K562 (cell line): ENCODE measurements around the gene FYB1. TPM values are rescaled to one million over a fixed set of nuclear protein-coding genes. Genes with fewer than 3 reads are reported as not detected.

Experiments used
- ATF2 ChIP-seq: sonication (generic); formaldehyde crosslinking; IDR thresholded peaks from 2 replicates; pipeline ENCODE4 v1.8.1; 2022; ENCODE audit warnings: missing genetic modification reagents
- FOXJ2 ChIP-seq: fragments of 200-800 bp; sonication (Bioruptor generic); IDR thresholded peaks from 2 replicates; pipeline ENCODE4 v1.6.1; 2016; ENCODE audit warnings: missing genetic modification characterization, missing compliant biosample characterization
- HNRNPH1 ChIP-seq: fragments of 200-400 bp; formaldehyde crosslinking; optimal IDR thresholded peaks from 2 replicates; pipeline ENCODE3; 2017; ENCODE audit warnings: low read depth, mild to moderate bottlenecking, low read length, moderate library complexity
- MCM3 ChIP-seq: fragments of 450-650 bp; IDR thresholded peaks from 2 replicates; pipeline ENCODE4 v1.6.1; 2016
- PHB2 ChIP-seq: fragments of 450-650 bp; IDR thresholded peaks from 2 replicates; pipeline ENCODE4 v1.6.1; 2017; ENCODE audit warnings: low read depth
- PML ChIP-seq: IDR thresholded peaks from 2 replicates; pipeline ENCODE4 v1.6.1; 2012; ENCODE audit warnings: low read length, inconsistent platforms
- TAF9B ChIP-seq: fragments of 450-650 bp; IDR thresholded peaks from 2 replicates; pipeline ENCODE4 v1.6.1; 2018; ENCODE audit warnings: mild to moderate bottlenecking; ENCODE audit not compliant: partially characterized antibody
- TRIM28 ChIP-seq: fragments of 450-650 bp; IDR thresholded peaks from 2 replicates; pipeline ENCODE4 v1.6.1; 2017
- ZNF274 ChIP-seq: IDR thresholded peaks from 2 replicates; pipeline ENCODE4 v1.6.1; 2011; ENCODE audit warnings: low read depth, mild to moderate bottlenecking, low read length, moderate library complexity, borderline replicate concordance
- ZNF551 ChIP-seq: fragments of 250-450 bp; sonication (Bioruptor Pico); IDR thresholded peaks from 2 replicates; pipeline ENCODE4 v1.5.0; 2021; ENCODE audit warnings: mild to moderate bottlenecking, moderate library complexity
- ZNF766 ChIP-seq: fragments of 200-800 bp; sonication (Bioruptor generic); conservative IDR thresholded peaks from 2 replicates; pipeline ENCODE4 v1.6.1; 2016; ENCODE audit warnings: missing genetic modification characterization, missing compliant biosample characterization
- ZNF79 ChIP-seq: fragments of 250-450 bp; sonication (Bioruptor Pico); IDR thresholded peaks from 2 replicates; pipeline ENCODE4 v1.4.0; 2020; ENCODE audit warnings: low read depth, mild to moderate bottlenecking, moderate library complexity
- polyA plus RNA-seq, 8 experiments: library from polyadenylated mRNA; depleted of rRNA in 4 of 8; stranded (reverse) in 5 of 8; unstranded in 3 of 8; fragments of >200 nt; fragmentation: Nextera tagmentation in 2 of 8; fragmentation: Illumina TruSeq in 1 of 8; extraction: Ambion mirVana in 2 of 8; extraction: Trizol in 1 of 8; gene quantifications; 2 replicates each; pipeline versions ENCODE4 v1.2.1 to v1.2.3, GENCODE V29; 2011 to 2014; ENCODE audit warnings: inconsistent platforms in 1 of 8, missing spikeins in 1 of 8
- total RNA-seq, 7 experiments: library from RNA; depleted of rRNA in 6 of 7; stranded (reverse); fragments of >200 nt in 6 of 7; fragmentation: Illumina TruSeq in 2 of 7; extraction: Trizol in 2 of 7; gene quantifications; 2 replicates each; pipeline versions ENCODE4 v1.2.1 to v1.2.3, GENCODE V29; 2011 to 2021; ENCODE audit warnings: low replicate concordance in 1 of 7
- TF ChIP-seq, protein P1 (sequence below), 2 experiments: fragments of 450-650 bp; formaldehyde crosslinking in 1 of 2; IDR thresholded peaks; 2 replicates each; pipeline versions ENCODE4 v1.4.0 to v1.6.1; 2014 to 2020; ENCODE audit warnings: mild to moderate bottlenecking in 2 of 2, borderline replicate concordance in 1 of 2, low read depth in 1 of 2
- TF ChIP-seq, protein P2 (sequence below): fragments of 250-450 bp; sonication (Bioruptor Pico); IDR thresholded peaks from 2 replicates; pipeline ENCODE4 v1.5.0; 2020; ENCODE audit warnings: mild to moderate bottlenecking
- TF ChIP-seq, protein P3 (sequence below): fragments of 450-650 bp; IDR thresholded peaks from 2 replicates; pipeline ENCODE4 v1.7.1; 2018; ENCODE audit warnings: mild to moderate bottlenecking, low read depth; ENCODE audit not compliant: partially characterized antibody

Gene FYB1
- total and polyA plus RNA-seq, 9 of the 15 experiments (the other 6 are each of a cell fraction or from before 2014, with no cell fraction given): 4.7 to 31.5 (median 9.7) TPM

DNA sequence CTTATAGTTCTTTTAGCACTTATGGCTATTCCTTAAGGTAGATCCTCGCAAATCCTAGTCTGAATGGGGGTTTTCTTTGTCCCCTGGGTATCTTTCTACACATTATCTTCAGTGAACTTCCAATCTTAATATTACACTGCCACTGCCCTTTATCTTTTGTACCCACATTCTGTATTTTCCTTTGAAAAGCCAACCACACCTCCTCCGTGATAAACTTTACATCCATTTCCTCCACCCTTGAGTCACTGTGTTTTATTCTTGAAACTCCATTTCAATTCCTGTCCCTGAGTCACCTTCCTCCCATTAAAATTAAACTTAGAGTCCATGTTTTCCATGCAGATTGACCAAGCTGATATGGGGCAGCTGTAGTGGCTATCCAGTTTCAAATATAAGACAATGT lies 102.0 kb downstream of the FYB1 start (continued):
- TF ChIP-seq, protein P1, sequence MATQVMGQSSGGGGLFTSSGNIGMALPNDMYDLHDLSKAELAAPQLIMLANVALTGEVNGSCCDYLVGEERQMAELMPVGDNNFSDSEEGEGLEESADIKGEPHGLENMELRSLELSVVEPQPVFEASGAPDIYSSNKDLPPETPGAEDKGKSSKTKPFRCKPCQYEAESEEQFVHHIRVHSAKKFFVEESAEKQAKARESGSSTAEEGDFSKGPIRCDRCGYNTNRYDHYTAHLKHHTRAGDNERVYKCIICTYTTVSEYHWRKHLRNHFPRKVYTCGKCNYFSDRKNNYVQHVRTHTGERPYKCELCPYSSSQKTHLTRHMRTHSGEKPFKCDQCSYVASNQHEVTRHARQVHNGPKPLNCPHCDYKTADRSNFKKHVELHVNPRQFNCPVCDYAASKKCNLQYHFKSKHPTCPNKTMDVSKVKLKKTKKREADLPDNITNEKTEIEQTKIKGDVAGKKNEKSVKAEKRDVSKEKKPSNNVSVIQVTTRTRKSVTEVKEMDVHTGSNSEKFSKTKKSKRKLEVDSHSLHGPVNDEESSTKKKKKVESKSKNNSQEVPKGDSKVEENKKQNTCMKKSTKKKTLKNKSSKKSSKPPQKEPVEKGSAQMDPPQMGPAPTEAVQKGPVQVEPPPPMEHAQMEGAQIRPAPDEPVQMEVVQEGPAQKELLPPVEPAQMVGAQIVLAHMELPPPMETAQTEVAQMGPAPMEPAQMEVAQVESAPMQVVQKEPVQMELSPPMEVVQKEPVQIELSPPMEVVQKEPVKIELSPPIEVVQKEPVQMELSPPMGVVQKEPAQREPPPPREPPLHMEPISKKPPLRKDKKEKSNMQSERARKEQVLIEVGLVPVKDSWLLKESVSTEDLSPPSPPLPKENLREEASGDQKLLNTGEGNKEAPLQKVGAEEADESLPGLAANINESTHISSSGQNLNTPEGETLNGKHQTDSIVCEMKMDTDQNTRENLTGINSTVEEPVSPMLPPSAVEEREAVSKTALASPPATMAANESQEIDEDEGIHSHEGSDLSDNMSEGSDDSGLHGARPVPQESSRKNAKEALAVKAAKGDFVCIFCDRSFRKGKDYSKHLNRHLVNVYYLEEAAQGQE (IDR thresholded peaks at IDR 0.05; ENCODE audit: borderline replicate concordance): no peak
- TF ChIP-seq, protein P1 (CRISPR knock-in tag; IDR thresholded peaks at IDR 0.05; ENCODE audit: low read depth): no peak
- no peak for TF ChIP-seq FOXJ2 (tag)
- TF ChIP-seq, protein P2, sequence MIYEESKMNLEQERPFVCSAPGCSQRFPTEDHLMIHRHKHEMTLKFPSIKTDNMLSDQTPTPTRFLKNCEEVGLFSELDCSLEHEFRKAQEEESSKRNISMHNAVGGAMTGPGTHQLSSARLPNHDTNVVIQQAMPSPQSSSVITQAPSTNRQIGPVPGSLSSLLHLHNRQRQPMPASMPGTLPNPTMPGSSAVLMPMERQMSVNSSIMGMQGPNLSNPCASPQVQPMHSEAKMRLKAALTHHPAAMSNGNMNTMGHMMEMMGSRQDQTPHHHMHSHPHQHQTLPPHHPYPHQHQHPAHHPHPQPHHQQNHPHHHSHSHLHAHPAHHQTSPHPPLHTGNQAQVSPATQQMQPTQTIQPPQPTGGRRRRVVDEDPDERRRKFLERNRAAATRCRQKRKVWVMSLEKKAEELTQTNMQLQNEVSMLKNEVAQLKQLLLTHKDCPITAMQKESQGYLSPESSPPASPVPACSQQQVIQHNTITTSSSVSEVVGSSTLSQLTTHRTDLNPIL (CRISPR knock-in tag): no peak
- TF ChIP-seq ZNF79: no peak
- TF ChIP-seq MCM3: no peak
- TF ChIP-seq ZNF766 (CRISPR knock-in tag): no peak; the same call in 1 of the 2 replicates
- no peak; the same call in 1 of the 2 replicates for TF ChIP-seq TRIM28
- no peak for TF ChIP-seq ATF2 (CRISPR knock-in tag)
- TF ChIP-seq HNRNPH1: no peak
- no peak for TF ChIP-seq ZNF551
- TF ChIP-seq, protein P3, sequence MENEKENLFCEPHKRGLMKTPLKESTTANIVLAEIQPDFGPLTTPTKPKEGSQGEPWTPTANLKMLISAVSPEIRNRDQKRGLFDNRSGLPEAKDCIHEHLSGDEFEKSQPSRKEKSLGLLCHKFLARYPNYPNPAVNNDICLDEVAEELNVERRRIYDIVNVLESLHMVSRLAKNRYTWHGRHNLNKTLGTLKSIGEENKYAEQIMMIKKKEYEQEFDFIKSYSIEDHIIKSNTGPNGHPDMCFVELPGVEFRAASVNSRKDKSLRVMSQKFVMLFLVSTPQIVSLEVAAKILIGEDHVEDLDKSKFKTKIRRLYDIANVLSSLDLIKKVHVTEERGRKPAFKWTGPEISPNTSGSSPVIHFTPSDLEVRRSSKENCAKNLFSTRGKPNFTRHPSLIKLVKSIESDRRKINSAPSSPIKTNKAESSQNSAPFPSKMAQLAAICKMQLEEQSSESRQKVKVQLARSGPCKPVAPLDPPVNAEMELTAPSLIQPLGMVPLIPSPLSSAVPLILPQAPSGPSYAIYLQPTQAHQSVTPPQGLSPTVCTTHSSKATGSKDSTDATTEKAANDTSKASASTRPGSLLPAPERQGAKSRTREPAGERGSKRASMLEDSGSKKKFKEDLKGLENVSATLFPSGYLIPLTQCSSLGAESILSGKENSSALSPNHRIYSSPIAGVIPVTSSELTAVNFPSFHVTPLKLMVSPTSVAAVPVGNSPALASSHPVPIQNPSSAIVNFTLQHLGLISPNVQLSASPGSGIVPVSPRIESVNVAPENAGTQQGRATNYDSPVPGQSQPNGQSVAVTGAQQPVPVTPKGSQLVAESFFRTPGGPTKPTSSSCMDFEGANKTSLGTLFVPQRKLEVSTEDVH: no peak
- TF ChIP-seq TAF9B: peak; percentile 33
- TF ChIP-seq PHB2: peak; percentile 76; the same call in 1 of the 2 replicates
- peak; percentile 58 for TF ChIP-seq PML
- TF ChIP-seq ZNF274: no peak
